Stomach (tissue), 9 donors: Measurements from ENCODE around the gene SNX13. TPM values are rescaled to one million over a fixed set of nuclear protein-coding genes. Genes with fewer than 3 reads are reported as not detected.

Source experiments
- DNase-seq, 2 donors: peaks; one replicate each; pipeline versions ENCODE4 v3.0.0 to v3.0.0-alpha.2; 2013 to 2019
- H3K27ac ChIP-seq, 5 donors: fragments of 200-600 bp in 4 of 5; sonication (generic) in 4 of 5; one replicate each; pipeline ENCODE4 v1.5.1; 2013 to 2019; ENCODE audit warnings: mild to moderate bottlenecking in 1 of 5, moderate library complexity in 1 of 5
- H3K27me3 ChIP-seq, 3 donors: fragments of 200-600 bp; sonication (generic); one replicate each; pipeline ENCODE4 v1.5.1; 2017 to 2019; ENCODE audit warnings: mixed run types in 1 of 3
- H3K36me3 ChIP-seq, 4 donors: fragments of 200-600 bp; sonication (generic); 1 replicate in 3 of 4; 2 replicates in 1 of 4; pipeline ENCODE4 v1.5.1; 2016 to 2019
- H3K4me1 ChIP-seq, 4 donors: fragments of 200-600 bp; sonication (generic); one replicate each; pipeline ENCODE4 v1.5.1; 2016 to 2019
- H3K4me3 ChIP-seq, 4 donors: fragments of 200-600 bp; sonication (generic) in 3 of 4; one replicate each; pipeline ENCODE4 v1.5.1; 2016 to 2019; ENCODE audit warnings: mild to moderate bottlenecking in 1 of 4
- H3K9me3 ChIP-seq, 4 donors: fragments of 200-600 bp; sonication (generic); one replicate each; pipeline ENCODE4 v1.5.1; 2016 to 2019
- EP300 ChIP-seq: sonication (generic); formaldehyde crosslinking; IDR thresholded peaks from one replicate; pipeline ENCODE4 v1.6.1; 2017; ENCODE audit warnings: antibody characterized with exemption
- POLR2A ChIP-seq, 4 donors: fragments of 450-650 bp; IDR thresholded peaks; one replicate each; pipeline ENCODE4 v1.6.1; 2016; ENCODE audit warnings: antibody characterized with exemption in 4 of 4, control low read depth in 2 of 4, mild to moderate bottlenecking in 1 of 4, moderate library complexity in 1 of 4
- POLR2AphosphoS5 ChIP-seq, 3 donors: sonication (generic); formaldehyde crosslinking; IDR thresholded peaks; one replicate each; pipeline ENCODE4 v1.6.1; 2016; ENCODE audit warnings: antibody characterized with exemption in 3 of 3
- WGBS, 5 donors: extraction: QIAGEN DNeasy Blood & Tissue Kit in 3 of 5; methylation state at CpG; one replicate each; pipeline versions ENCODE4 v1.1.5 to v1.1.7; 2013 to 2018; 5-methylcytosine and 5-hydroxymethylcytosine counted together
- intact Hi-C: fragments of 100-400 bp; cut with DNase I; formaldehyde crosslinking; loops from one replicate; pipeline ENCODE4 v1.15.1; 2023; ENCODE audit warnings: low total_unique reads
- polyA plus RNA-seq, 3 donors: library from polyadenylated mRNA; stranded (reverse); fragments of 200-250 nt; gene quantifications; one replicate each; pipeline ENCODE4 v1.2.3, GENCODE V29; 2013
- total RNA-seq, 5 donors: library from RNA; depleted of rRNA; stranded (reverse); fragments of >200 nt; gene quantifications; one replicate each; pipeline versions ENCODE4 v1.1.0 to v1.2.3, GENCODE V29; 2014 to 2016
- TF ChIP-seq, protein P1 (sequence below), 7 experiments: fragments of 450-650 bp in 4 of 7; fragments of 200-600 bp in 3 of 7; sonication (generic) in 3 of 7; IDR thresholded peaks; one replicate each; pipeline ENCODE4 v1.5.1; 2016 to 2019; ENCODE audit warnings: antibody characterized with exemption in 7 of 7, control low read depth in 2 of 7, mild to moderate bottlenecking in 1 of 7
- donor health status: healthy with polysubstance abuse.
- donor health status: Bipolar disorder and iron deficiency.
- donor health status: healthy.

The SNX13 gene
- total and polyA plus RNA-seq, 8 donors, result 6.0 to 115 (median 34.6) TPM

DNA sequence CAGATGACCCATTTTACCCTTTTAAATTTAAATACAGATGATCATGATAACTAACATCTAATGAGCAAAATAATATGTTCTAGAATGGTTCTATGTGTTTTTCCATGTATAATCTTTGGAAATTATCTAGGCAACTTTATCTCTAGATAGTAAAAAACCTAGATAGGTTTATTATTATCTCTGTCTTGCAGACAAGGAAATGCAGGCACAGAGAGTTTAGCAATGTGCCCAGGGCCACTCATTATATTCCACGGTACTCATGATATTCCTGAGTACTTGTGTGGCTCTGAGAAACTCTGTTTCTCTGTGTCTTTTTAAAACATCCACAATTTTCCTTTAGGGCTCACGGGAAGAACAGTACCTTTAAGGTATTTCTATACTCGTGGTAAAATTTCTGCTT is 26.4 kb upstream of the SNX13 start:
- TF ChIP-seq POLR2AphosphoS5 (IDR thresholded peaks at IDR 0.05), result no peak
- TF ChIP-seq, protein P1, sequence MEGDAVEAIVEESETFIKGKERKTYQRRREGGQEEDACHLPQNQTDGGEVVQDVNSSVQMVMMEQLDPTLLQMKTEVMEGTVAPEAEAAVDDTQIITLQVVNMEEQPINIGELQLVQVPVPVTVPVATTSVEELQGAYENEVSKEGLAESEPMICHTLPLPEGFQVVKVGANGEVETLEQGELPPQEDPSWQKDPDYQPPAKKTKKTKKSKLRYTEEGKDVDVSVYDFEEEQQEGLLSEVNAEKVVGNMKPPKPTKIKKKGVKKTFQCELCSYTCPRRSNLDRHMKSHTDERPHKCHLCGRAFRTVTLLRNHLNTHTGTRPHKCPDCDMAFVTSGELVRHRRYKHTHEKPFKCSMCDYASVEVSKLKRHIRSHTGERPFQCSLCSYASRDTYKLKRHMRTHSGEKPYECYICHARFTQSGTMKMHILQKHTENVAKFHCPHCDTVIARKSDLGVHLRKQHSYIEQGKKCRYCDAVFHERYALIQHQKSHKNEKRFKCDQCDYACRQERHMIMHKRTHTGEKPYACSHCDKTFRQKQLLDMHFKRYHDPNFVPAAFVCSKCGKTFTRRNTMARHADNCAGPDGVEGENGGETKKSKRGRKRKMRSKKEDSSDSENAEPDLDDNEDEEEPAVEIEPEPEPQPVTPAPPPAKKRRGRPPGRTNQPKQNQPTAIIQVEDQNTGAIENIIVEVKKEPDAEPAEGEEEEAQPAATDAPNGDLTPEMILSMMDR (IDR thresholded peaks at IDR 0.05), result no peak
- TF ChIP-seq POLR2A (IDR thresholded peaks at IDR 0.05), result no peak
- TF ChIP-seq EP300, result no peak
- H3K27ac ChIP-seq, result no peak overlapping the region
- H3K9me3 ChIP-seq, result no peaks in the 10 kb centered on the region
- intact Hi-C loops, result no loop called here
- DNase-seq, result no peak
- WGBS, 5 donors, result 54 to 76% (median 66%) methylated on average over 3 of the region's 3 CpGs
- no peak overlapping the region for H3K4me3 ChIP-seq
- H3K36me3 ChIP-seq, result no peaks in the 10 kb centered on the region
- no peaks in the 10 kb centered on the region for H3K27me3 ChIP-seq
- H3K4me1 ChIP-seq, result no peaks in the 10 kb centered on the region

DNA sequence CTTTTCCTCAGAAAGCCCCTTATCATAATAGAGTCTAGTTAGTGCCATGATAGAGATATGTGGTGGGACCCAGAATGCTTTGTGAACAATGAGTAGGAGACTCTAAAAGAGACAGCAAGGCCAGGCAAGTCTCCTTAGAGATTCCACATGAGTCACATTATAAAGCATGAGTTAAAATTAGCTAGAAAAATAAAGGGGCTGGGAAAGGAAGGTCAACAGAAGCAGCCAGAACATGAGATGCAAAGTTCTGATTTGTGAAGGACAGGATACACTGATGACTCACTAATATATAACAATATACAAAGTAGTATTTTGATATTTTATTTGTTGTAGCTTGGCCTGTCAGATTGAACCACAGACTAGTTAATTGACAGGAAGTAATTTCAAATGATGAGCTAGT is 25.3 kb upstream of the SNX13 start:
- TF ChIP-seq, protein P1 (IDR thresholded peaks at IDR 0.05), result no peak
- no peak for TF ChIP-seq EP300
- TF ChIP-seq POLR2AphosphoS5 (IDR thresholded peaks at IDR 0.05), result no peak
- no peak for TF ChIP-seq POLR2A (IDR thresholded peaks at IDR 0.05)
- Histone ChIP-seq H3K4me1 (no peaks in the 10 kb centered on the region), H3K36me3 (no peaks in the 10 kb centered on the region), H3K4me3 (no peak overlapping the region), H3K27ac (no peak overlapping the region), H3K9me3 (no peaks in the 10 kb centered on the region), H3K27me3 (no peaks in the 10 kb centered on the region)
- DNase-seq, result no peak
- intact Hi-C loops, result no loop called here

DNA sequence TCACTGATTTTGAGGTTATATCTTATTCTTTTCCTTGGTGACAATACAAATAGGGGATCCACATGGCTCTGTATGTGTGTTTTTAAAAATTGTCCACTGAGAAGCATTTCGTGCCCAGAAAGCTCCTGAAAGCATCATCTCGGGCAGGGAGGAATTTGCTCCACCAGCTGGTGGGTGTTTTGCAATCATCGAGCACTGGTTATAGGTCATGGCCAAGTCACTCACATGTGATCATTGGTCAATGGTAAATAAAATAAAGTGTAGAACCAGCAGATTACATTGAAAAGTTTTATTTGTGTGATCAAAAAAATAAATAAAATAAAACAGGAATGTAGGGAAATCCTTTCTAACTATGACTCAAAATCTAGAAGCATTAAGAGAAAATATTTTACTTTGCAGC is 23.0 kb upstream of the SNX13 start:
- WGBS, 5 donors, result 59 to 74% (median 65%) methylated on average over 3 of the region's 3 CpGs
- Histone ChIP-seq H3K9me3 (no peaks in the 10 kb centered on the region), H3K4me3 (no peak overlapping the region), H3K4me1 (no peaks in the 10 kb centered on the region), H3K36me3 (no peaks in the 10 kb centered on the region), H3K27me3 (no peaks in the 10 kb centered on the region), H3K27ac (no peak overlapping the region)
- no peak for DNase-seq
- intact Hi-C loops, result no loop called here
- TF ChIP-seq EP300 (no peak), POLR2AphosphoS5 (IDR thresholded peaks at IDR 0.05) (no peak)

DNA sequence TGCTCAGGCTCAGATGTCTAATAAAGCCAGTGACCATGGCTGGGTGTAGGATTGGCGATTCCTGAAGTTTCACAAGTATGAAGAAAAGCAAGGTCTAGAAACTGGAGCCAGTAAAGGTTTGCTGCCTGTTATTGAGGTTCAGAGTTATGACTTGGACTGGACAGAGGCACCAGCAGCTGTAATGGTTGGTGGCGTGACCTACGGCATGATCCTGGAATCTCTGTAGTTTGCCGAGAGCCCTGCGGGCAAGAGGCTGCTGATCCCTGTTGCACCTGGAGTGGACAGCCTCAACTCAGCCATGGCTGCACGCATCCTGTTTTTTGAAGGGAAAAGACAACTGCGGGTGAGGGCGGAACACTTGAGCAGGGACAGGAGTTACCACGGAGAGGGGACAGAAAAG is 22.4 kb upstream of the SNX13 start:
- 90 to 97% (median 97%) methylated on average over 9 of the region's 9 CpGs for WGBS, 5 donors
- Histone ChIP-seq H3K36me3 (no peaks in the 10 kb centered on the region), H3K27me3 (no peaks in the 10 kb centered on the region), H3K4me3 (no peak overlapping the region), H3K27ac (no peak overlapping the region), H3K9me3 (no peaks in the 10 kb centered on the region), H3K4me1 (no peaks in the 10 kb centered on the region)
- no peak for DNase-seq
- intact Hi-C loops, result no loop called here
- TF ChIP-seq EP300 (no peak), POLR2AphosphoS5 (IDR thresholded peaks at IDR 0.05) (no peak), POLR2A (IDR thresholded peaks at IDR 0.05) (no peak)
- TF ChIP-seq, protein P1 (IDR thresholded peaks at IDR 0.05), result no peak

- no peak for DNase-seq
- Histone ChIP-seq H3K9me3 (no peaks in the 10 kb centered on the region), H3K27ac (no peak overlapping the region), H3K4me1 (no peaks in the 10 kb centered on the region), H3K27me3 (no peaks in the 10 kb centered on the region), H3K36me3 (no peaks in the 10 kb centered on the region), H3K4me3 (no peak overlapping the region)
- intact Hi-C loops, result no loop called here
- WGBS, 5 donors, result 85 to 95% (median 92%) methylated on average over 2 of the region's 2 CpGs
- TF ChIP-seq POLR2AphosphoS5 (IDR thresholded peaks at IDR 0.05) (no peak), EP300 (no peak), POLR2A (IDR thresholded peaks at IDR 0.05) (no peak)
- TF ChIP-seq, protein P1 (IDR thresholded peaks at IDR 0.05), result no peak
Observed at GRCh38 chr7:17957871-17958270, 17.6 kb upstream of the SNX13 start.
